A204.1 (cell line): ENCODE measurements around the gene GRM6.

ENCODE experiments used
- FAIRE-seq: peaks from 2 replicates; lab custom pipeline; 2012; peaks lifted over from hg19 to GRCh38; lab: Jason Lieb, UNC

Gene GRM6

DNA sequence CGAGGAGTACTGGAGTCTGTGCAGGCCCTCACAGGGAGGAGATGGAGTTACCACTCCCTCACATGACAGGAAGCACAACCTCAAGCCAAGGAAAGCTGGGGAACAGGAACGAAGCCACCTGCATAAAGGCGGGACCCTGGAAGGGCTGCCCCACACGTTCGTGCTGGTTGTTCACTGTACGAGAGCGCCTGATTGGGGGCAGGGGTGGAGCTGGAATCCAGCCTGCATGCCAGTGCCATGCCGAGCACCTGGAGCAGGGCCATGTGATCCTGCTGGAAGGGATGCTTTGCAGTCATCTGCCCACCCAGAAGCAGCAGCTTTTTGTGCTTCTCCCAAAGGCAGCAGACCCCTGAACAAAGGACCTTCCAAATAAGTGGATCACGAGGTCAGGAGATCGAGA lies 11.4 kb downstream of the GRM6 start:
- FAIRE-seq = no peak

DNA sequence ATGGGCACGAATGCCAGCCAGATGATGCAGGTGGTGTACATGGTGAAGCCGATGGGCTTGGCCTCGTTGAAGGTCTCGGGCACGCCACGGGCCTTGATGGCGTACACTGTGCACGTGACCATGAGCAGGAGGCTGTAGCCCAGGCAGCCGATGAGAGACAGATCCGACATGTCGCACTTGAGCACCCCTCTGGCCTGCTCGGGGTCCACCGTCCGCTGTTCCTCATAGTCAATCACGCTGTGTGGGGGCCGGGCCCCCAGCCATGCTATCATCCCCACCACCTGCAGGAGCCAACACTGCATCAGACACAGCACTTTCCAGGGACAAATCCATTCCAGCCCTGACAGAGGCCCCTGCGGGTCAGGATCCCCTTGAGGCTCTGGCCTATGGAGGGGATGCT lies 12.2 kb downstream of the GRM6 start:
- no peak for FAIRE-seq

DNA sequence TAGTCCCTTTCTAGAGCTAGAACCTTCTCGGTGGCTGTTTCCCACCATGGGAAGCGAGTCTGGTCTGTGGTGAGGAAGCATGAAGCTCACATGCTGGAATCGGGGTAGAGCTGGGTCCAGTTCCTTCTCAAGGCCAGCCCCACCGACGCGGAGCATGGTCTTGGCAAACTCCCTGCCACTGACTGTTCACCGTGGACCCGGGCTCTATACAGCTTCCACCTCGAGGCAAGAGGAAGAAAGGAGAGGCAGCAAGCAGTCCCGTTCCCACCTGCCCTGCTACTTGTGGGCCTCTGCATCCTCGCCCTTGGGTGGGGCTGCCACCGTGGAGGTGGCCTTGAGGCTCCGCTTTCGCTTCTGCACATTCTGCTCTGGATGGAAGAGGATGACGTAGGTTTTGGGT lies 13.7 kb downstream of the GRM6 start:
- no peak for FAIRE-seq

DNA sequence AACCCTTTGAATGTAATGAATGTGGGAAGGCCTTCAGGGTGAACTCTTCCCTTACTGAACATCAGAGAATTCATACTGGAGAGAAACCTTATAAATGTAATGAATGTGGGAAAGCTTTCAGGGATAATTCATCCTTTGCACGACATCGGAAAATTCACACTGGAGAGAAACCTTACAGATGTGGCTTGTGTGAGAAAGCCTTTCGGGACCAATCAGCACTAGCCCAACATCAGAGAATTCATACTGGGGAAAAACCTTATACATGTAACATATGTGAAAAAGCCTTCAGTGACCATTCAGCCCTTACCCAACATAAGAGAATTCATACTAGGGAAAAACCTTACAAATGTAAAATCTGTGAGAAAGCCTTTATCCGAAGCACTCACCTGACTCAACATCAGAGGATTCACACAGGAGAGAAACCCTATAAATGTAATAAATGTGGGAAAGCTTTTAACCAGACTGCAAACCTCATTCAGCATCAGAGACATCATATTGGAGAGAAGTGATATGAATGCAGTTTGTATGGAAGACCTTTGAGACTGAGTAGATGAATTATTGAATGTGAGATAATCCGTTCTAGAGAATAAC lies 29.6 kb downstream of the GRM6 start:
- FAIRE-seq = no peak

DNA sequence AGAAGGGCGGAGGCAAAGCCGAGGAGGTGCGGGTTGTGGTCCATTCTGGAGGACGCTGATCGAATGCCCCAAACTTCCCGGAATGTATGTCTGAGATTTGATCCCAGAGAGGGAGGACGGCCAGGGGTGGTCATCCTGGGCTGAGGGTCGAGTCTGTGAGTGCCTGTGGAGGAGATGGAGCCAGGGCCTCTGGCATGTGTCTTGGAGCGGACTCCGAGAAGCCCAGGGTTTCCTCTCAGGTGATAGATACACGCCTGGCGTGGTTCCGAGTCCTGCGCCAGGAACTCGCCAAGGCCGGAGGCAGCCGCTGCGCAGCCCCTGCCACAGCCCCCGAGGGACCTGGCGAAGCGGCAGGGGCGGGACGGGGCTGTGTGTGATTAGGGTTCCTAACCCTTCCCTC lies 53.8 kb downstream of the GRM6 start:
- no peak for FAIRE-seq

DNA sequence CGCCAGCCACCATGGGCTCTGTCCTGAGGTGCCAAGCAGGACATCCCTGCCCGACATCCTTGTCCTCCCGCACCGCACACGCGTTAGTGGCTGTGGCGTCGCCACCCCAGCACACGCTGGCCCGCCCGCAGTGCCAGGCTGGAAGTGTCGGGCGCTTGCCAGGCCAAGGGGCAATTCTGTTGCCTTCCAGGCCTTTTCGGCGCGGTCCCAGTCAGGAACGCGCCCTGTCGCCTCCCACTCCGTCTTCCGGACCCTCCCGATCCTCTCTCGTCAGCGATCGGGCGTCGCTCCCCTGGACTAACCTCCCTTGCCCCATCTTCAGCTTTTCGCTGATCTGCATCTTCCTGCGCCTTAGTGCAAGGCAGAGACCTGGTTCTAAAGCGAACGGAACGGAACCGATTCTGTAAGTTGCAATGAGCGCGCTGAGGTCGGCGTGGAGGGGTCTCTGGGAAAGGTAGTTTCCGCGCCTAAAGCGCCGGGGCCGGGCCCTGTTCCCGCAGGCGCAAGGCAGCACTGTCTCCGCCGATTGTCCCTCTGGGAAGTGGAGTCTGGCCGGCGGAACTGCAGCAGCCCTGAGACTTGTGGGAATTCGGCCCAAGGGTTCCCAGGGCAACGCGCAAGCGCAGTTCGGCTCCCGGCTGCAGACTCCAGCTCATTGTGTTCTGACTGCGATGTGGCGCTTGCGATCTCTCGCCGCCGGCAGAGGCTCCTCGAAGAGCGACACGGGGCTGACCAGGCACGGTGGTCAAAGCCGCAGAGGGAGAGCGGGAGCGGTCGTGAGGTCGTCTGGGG lies 54.4 kb downstream of the GRM6 start, which contains the start of gene ZNF454:
ZNF454 (plus strand) TSS at position 630 of the 792 bp plus-strand sequence. CDS start 1,594 bp downstream, outside the sequence.
- no peak for FAIRE-seq

DNA sequence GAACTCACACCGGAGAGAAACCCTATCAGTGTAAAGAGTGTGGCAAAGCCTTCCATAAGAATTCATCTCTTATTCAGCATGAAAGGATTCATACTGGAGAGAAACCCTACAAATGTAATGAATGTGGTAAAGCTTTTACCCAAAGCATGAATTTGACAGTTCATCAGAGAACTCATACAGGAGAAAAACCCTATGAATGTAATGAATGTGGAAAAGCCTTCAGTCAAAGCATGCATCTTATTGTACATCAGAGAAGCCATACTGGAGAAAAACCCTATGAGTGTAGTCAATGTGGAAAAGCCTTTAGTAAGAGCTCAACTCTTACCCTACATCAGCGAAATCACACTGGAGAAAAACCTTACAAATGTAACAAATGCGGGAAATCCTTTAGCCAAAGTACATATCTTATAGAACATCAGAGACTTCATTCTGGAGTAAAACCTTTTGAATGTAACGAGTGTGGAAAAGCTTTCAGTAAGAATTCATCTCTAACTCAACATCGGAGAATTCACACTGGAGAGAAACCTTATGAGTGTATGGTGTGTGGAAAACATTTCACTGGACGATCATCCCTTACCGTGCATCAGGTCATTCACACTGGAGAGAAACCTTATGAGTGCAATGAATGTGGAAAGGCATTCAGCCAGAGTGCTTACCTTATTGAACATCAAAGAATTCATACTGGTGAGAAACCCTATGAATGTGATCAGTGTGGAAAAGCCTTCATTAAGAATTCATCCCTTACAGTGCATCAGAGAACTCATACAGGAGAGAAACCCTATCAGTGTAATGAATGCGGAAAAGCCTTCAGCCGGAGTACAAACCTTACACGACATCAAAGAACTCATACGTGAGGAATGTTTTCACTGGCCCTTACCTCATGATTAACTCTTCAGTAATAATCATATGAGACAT lies 63.0 kb downstream of the GRM6 start:
- FAIRE-seq = no peak
